ENCODE data around the gene EPM2A.
"Not testable (repeated sequence)": the region's sequence is repeated elsewhere in the genome, so short reads cannot be mapped to it uniquely, and the experiment has no call there.

The EPM2A gene

GRCh38 chr6:145735356-145736165 lies at the start of gene EPM2A:
TSS of gene EPM2A (minus strand) at chr6:145735520. CDS start at chr6:145735498, 22 bp downstream.
- DNase-seq, result peak; percentile 85

- DNase-seq, result no peak
Observed at GRCh38 chr6:145784683-145785082, 49.4 kb upstream of the EPM2A start.

GRCh38 chr6:145783796-145784195 lies 48.5 kb upstream of the EPM2A start:
- DNase-seq, result no peak

GRCh38 chr6:145772846-145773245 lies 37.5 kb upstream of the EPM2A start:
- no peak for DNase-seq

- DNase-seq, result no peak
Observed at GRCh38 chr6:145765449-145765848, 30.1 kb upstream of the EPM2A start.

- DNase-seq, result no peak
Observed at GRCh38 chr6:145763742-145764141, 28.4 kb upstream of the EPM2A start.

- no peak for DNase-seq
Observed at GRCh38 chr6:145761584-145761983, 26.3 kb upstream of the EPM2A start.

GRCh38 chr6:145758113-145758512 lies 22.8 kb upstream of the EPM2A start:
- DNase-seq, result no peak

GRCh38 chr6:145756170-145756662 lies 20.9 kb upstream of the EPM2A start:
- DNase-seq, result peak; percentile 46

GRCh38 chr6:145755682-145756081 lies 20.4 kb upstream of the EPM2A start:
- DNase-seq, result no peak

GRCh38 chr6:145752638-145753037 lies 17.3 kb upstream of the EPM2A start:
- DNase-seq, result no peak

GRCh38 chr6:145749632-145750031 lies 14.3 kb upstream of the EPM2A start:
- peak; percentile 73 for DNase-seq

GRCh38 chr6:145745861-145746260 lies 10.5 kb upstream of the EPM2A start:
- no peak for DNase-seq

- DNase-seq, result no peak
Observed at GRCh38 chr6:145744619-145745018, 9.3 kb upstream of the EPM2A start.

- no peak for DNase-seq
Observed at GRCh38 chr6:145743332-145743731, 8.0 kb upstream of the EPM2A start.

- DNase-seq, result not testable (repeated sequence)
Observed at GRCh38 chr6:145742472-145742871, 7.2 kb upstream of the EPM2A start.

- DNase-seq, result not testable (repeated sequence)
Observed at GRCh38 chr6:145739685-145740084, 4.4 kb upstream of the EPM2A start.

- DNase-seq, result no peak
Observed at GRCh38 chr6:145738265-145738664, 2.9 kb upstream of the EPM2A start.

- DNase-seq, result no peak
Observed at GRCh38 chr6:145736661-145737144, 1.4 kb upstream of the EPM2A start.

- peak; percentile 87 for DNase-seq
Observed at GRCh38 chr6:145734486-145735355, 599 bp downstream of the EPM2A start.

- peak; percentile 69 for DNase-seq
Observed at GRCh38 chr6:145733810-145734209, 1.5 kb downstream of the EPM2A start.

- no peak for DNase-seq
Observed at GRCh38 chr6:145733207-145733606, 2.1 kb downstream of the EPM2A start.

- peak; percentile 38 for DNase-seq
Observed at GRCh38 chr6:145731447-145731846, 3.9 kb downstream of the EPM2A start.

- DNase-seq, result no peak
Observed at GRCh38 chr6:145729887-145730286, 5.4 kb downstream of the EPM2A start.
